ENCODE data around the gene TRAF7.

Gene TRAF7

DNA sequence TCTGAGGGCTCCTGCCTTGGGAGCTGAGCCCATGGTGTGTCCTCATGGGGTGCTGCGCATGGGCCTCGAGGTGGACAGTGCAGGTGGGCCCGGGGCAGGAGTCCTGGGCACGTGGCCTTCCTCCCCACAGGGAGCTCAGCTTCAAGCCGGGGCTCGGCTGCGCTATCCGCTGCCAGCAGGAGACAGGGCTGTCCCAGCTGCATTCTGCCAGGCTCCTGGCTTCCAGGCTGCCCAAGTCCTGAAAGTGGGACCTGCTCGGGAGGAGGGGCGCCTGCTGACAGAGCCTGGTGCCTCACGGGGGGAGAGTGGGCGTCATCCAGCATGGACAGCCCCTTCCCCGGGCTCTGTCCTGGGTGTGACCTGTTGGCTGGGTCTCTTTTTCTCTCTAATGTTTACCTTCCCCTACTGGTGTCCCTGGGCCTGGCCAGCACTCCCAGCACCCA lies 7.1 kb downstream of the TRAF7 start:
- in situ Hi-C loops (cut with MboI; ENCODE audit: low sequenced_read_pairs) = no loop called here

DNA sequence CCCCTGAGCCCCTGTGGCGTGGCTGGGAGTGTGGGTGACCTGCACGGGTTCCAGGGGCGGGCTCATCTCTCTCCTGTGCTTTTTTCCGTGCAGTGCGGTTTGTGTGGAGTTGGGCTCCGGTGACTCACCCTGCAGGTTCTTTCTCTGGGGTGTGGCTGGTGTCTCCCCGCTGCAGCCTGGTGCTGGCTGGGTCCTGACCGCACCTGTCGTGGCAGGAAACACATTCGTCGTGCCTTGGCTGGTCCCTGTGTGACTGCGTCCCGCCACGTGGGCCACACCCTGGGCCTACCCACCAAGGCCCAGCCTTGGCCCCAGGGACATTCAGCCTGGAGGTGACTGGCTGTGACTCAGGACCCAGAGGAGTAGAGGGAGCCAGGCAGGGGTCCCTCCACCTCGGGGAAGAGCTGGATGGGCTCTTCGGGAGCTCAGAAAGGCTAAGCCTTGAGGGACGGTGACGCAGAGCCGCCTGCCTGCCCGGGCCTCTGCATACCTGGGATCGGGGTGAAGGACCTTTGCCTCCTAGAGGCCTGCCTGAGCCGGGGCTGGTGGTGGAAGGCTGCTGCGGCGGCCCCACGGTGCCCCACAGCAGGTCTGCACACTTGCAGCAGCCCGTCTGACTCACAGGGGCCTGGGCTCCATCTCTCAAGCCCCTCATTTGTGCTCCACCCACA lies 7.8 kb downstream of the TRAF7 start:
- in situ Hi-C loops (cut with MboI; ENCODE audit: low sequenced_read_pairs) = no loop called here

GRCh38 chr16:2165861-2166260 lies 10.3 kb downstream of the TRAF7 start:
- in situ Hi-C loops (cut with MboI; ENCODE audit: low sequenced_read_pairs) = no loop called here

- in situ Hi-C loops (cut with MboI; ENCODE audit: low sequenced_read_pairs) = no loop called here
Observed at GRCh38 chr16:2166263-2167067, 10.9 kb downstream of the TRAF7 start.

DNA sequence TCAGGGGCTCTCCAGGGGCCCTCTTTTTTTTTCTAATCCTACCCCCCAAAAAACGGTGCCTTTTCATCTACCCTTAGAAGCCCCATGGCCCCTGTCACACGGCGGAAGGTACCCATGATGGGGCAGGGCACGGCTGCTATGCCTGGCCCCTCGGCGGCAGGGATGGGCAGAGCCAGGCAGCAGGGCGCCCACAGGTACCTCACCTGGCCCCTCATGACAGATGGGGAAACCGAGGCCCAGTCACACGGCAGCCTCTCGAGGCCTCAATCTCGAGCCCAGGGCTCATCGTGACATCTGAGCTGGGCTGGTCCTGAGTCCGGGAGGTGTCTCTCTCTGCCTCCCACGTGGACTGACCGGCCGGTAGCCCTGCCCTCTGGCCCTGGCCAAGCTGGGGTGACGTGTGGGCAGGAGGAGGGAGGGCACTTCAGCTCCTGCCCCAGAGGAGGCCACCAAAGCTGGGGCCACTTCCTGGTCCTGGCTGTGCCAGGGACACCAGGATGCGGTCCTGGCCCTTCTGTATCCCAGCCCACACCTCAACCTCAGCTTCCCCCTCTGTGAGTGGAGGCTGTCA lies 11.6 kb downstream of the TRAF7 start:
- in situ Hi-C loops (cut with MboI; ENCODE audit: low sequenced_read_pairs) = no loop called here

DNA sequence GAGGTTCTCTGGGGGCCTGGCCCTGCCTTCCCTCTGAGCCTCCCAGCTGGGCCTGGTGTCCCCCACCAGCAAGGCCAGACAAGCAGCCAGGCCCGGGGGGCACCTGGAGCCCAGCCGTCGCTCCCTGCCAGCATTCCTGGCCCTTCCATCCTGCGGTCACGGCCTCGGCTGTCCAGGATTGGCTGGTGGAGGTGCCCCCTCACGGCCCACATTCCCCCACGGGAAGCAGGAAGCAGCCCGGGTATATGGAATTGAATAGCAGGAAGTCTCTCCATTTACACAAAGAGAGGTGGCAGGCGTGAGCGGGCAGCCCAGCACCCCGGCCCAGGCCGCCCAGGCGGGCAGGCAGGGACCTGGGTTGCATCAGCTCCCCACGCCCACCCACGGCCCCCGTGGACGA lies 14.5 kb downstream of the TRAF7 start:
- in situ Hi-C loops (cut with MboI; ENCODE audit: low sequenced_read_pairs) = no loop called here

GRCh38 chr16:2170587-2171435 lies 15.2 kb downstream of the TRAF7 start:
- in situ Hi-C loops (cut with MboI; ENCODE audit: low sequenced_read_pairs) = no loop called here

- in situ Hi-C loops (cut with MboI; ENCODE audit: low sequenced_read_pairs) = no loop called here
Observed at GRCh38 chr16:2171601-2172178, 16.1 kb downstream of the TRAF7 start.

GRCh38 chr16:2172688-2173335 lies 17.2 kb downstream of the TRAF7 start:
- in situ Hi-C loops (cut with MboI; ENCODE audit: low sequenced_read_pairs) = no loop called here

GRCh38 chr16:2173366-2173765 lies 17.8 kb downstream of the TRAF7 start:
- in situ Hi-C loops (cut with MboI; ENCODE audit: low sequenced_read_pairs) = no loop called here

DNA sequence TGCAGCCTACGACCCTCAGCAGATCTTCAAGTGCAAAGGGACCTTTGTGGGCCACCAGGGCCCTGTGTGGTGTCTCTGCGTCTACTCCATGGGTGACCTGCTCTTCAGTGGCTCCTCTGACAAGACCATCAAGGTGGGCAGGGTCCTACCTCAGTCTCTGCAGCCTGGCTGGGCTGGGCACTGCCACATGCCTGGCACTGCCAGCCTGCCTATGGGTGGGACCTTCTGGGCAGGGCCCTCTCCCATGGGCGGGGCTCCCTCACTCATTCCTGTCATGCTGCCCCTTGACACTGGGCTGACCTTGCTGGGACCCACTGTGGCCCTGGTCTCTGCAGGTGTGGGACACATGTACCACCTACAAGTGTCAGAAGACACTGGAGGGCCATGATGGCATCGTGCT lies 18.3 kb downstream of the TRAF7 start:
- in situ Hi-C loops (cut with MboI; ENCODE audit: low sequenced_read_pairs) = no loop called here

DNA sequence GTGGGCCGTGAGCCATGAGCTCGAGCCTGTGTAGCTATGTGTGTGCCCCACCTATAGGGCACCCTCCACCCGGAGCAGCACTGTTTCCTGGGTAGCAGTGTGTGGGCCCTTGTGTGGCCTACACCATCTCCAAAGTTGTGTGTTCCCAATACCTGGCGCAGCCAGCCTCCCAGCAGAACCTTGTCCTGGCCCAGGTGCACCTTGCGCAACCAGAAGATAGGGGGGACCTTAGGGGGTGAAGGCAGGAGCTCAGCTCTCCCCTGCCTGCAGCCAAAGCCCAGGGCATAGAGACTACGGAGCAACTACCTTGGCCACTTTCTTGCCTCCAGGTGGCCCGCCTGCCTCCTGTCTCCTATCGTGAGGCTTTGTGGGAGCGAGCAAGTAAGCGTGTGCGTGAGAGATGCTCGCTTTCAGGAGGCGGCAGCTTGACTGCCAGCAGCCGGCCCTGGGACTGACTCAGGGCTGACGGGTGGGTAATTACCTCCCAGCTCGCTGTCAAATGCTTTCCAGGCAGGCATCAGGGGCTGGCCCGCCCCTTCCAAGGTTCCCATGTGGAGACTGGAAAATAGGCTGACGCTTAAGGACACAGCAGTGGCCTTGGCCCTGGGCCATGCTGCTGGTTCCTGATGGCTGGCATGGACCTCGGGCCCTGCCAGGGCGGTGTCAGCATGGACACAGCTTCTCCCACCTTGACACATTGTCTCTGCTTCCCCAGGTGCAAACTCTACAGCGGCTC lies 19.0 kb downstream of the TRAF7 start:
- in situ Hi-C loops (cut with MboI; ENCODE audit: low sequenced_read_pairs) = no loop called here

DNA sequence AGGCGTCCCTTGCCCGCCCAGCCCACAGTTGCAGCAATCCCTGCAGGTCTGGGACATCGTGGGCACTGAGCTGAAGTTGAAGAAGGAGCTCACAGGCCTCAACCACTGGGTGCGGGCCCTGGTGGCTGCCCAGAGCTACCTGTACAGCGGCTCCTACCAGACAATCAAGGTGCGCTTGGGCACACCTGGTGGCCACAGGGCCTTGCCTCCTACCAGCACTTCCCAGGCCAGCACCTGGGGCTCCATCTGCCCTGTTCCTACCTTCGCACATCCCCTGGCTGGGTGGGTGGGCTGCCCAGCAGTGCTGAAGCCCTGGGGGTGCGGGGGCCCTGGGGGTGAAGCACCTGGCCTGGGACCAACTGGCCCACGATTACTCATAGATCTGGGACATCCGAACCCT lies 19.9 kb downstream of the TRAF7 start:
- in situ Hi-C loops (cut with MboI; ENCODE audit: low sequenced_read_pairs) = no loop called here

DNA sequence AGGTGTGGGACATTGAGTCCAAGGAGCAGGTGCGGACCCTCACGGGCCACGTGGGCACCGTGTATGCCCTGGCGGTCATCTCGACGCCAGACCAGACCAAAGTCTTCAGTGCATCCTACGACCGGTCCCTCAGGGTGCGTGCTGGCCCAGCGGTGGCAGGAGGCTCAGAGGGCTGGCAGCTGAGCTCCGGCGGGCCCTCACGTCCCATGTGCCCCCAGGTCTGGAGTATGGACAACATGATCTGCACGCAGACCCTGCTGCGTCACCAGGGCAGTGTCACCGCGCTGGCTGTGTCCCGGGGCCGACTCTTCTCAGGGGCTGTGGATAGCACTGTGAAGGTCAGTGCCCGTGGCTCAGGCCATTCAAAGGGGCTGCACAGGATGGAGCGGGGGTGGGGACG lies 20.5 kb downstream of the TRAF7 start:
- in situ Hi-C loops (cut with MboI; ENCODE audit: low sequenced_read_pairs) = no loop called here

- in situ Hi-C loops (cut with MboI; ENCODE audit: low sequenced_read_pairs) = no loop called here
Observed at GRCh38 chr16:2177101-2177500, 21.5 kb downstream of the TRAF7 start.

DNA sequence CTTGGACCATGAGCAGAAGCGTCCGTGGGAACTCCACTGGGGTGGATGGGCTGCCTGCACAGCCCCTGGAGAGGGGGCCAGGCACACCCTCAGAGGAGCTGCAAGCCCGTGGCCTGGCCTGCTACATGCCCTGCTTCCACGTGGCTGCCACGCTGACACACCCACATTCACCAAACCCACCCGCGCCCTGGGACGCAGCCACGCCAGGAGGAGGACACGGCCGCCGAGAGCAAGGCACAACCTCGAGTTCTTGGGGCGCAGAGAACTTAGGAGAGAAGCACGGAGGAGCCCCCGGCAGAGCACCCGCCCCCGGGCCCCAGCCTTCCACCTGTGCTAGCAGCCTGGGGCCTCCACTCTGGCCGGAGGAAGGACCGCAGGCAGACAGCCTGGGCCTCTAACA lies 22.0 kb downstream of the TRAF7 start:
- in situ Hi-C loops (cut with MboI; ENCODE audit: low sequenced_read_pairs) = no loop called here

- in situ Hi-C loops (cut with MboI; ENCODE audit: low sequenced_read_pairs) = no loop called here
Observed at GRCh38 chr16:2178321-2179106, 22.9 kb downstream of the TRAF7 start.

GRCh38 chr16:2179107-2179501 lies 23.5 kb downstream of the TRAF7 start:
- in situ Hi-C loops (cut with MboI; ENCODE audit: low sequenced_read_pairs) = no loop called here

GRCh38 chr16:2179576-2179975 lies 24.0 kb downstream of the TRAF7 start:
- in situ Hi-C loops (cut with MboI; ENCODE audit: low sequenced_read_pairs) = no loop called here
